GM21576 (cell line): ENCODE results near the gene C16orf74.

Experiments
- ATAC-seq: cut with Tn5 transposase; IDR thresholded peaks from one replicate; pipeline ENCODE4 v1.9.1; 2021; ENCODE audit warnings: mild to moderate bottlenecking, moderate library complexity; ENCODE audit not compliant: unreplicated experiment

Gene C16orf74

DNA sequence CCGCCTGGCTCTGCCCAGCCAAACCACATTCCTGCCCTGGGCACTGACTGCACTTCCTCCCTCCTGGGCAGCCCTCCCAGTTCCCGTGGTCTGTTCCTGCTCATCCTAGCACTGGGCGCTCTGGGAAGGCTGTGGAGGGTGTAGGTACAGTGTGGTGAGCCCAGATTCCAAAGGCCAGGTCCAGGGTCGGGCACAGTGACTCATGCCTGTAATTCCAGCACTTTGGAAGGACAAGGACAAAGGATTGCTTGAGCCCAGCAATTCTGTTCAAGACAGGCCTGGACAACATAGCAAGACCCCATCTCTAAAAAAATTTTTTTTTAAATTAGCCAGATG is 30.6 kb downstream of the C16orf74 start:
- ATAC-seq = no peak

GRCh38 chr16:85719605-85720301 is 31.1 kb downstream of the C16orf74 start:
- no peak for ATAC-seq

GRCh38 chr16:85718682-85719081 is 32.2 kb downstream of the C16orf74 start:
- ATAC-seq = no peak

- no peak for ATAC-seq
Observed at GRCh38 chr16:85718153-85718477, 32.8 kb downstream of the C16orf74 start.

DNA sequence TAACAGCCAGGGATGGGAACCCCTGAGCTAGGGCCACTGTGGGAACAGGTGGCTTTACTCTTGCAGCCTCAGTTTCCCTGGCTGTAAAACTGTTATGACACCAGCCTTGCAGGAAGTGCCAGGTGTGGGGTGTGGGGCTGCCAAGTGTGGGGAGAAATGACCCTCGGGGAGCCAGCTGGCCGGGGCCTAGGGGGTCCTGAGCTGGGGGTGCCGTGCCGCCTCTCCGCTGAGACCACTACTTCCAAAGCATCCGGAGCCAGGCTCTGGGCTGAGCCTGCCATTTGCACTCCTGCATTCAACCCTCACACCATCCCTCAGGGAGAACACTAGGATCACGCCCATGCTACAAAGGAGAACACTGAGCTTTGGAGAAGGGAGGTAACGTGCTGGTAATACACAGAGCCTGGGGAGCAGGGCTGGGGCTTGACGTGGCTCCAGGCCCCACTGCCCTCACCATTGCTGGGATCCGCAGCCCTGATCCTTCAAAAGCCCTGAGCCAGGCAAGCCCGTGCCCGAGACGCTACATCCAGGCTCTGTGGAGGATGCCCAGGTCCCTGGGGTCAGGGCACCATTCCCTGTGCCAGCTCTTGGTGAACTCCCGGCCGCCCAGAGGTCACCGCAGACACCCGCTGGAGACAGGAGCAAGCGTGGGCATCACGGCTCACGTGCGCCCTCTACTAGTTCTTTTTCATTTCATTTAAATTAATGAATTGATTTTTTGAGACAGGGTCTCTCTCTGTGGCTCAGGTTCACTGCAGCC is 33.3 kb downstream of the C16orf74 start:
- no peak for ATAC-seq

DNA sequence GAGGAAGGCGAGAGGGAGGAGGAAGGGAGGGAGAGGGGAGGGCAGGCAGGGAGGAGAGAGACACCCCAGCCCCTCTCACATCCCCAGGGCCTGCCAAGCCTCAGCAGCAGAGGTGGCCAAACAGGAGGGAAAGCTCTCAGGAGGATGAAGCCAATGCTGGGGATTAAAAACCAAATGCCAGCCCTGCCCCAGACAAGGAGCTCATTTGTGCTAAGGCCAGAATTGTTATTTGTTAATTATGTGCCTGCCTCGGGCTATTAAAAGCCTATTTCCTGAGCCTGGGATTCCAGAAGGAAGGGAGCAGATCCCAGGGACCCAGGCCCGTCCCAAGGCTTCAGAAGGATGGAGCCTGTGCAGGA is 34.2 kb downstream of the C16orf74 start:
- no peak for ATAC-seq

DNA sequence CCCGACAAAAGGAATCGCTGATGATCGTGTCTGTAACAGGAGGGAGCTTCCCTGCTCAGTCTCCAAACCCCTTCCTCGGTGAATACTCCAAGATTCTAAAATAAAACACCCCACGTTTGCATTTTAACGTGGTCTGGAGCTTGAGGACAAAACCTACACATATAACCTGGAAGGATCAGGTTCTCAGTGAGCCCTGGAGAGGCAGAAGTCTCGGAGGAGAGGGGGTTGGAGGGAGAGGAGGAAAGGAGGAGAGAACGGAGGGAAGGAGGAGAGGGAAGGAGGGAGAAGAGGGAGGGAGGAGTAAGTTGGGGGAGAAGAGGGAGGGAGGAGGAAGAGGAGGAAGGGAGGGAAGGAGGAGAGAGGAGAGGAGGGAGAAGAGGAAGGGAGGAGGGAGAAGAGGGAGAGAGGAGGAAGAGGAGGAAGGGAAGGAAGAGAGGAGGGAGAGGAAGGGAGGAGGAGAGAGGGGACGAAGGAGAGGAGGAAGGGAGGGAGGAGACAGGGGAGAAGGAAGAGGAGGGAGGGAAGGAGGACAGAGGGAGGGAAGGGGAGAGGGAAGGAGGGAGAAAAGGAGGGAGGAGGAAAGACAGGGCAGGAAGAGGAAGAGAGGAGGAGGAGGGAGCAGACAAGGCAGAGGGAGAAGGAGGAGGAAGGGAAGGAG is 34.7 kb downstream of the C16orf74 start:
- ATAC-seq = no peak

DNA sequence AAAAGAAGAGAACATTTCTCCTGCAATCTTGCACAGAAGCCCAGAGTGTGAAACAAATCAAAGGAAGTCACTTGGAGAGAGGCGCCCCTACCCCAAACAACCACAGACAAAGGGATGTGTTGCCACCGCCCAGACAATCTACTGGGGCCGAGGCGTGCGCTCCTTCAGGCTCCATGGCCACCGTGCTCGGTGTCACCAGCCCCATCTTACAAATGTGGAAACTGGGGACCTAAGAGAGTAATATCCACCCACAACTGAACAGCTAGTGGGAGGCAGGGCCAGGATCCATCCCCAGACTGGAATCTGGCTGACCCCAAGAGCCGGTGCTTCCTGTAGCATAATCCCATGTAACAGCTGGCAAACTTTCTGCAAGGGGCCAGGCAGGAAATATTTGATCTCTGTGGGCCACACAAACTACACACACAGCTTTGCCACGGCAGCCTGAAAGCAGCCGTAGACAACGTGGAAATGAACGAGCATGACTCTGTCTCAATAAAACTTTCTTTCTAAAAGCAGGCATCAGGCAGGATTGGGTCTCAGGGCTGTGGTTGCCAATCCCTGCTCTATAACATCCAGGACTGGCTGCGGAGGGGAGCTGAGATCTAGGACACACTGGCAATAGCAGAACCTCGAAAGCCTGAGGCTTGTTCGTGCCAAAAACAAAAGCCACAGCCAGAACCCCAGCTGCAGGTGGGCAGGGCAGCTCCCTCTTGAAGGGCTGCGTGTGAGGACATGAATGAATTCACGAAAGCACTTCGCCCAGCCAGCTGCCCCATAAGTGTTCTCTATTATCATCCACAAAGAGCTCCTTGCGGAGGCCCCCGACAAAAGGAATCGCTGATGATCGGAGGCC is 35.5 kb downstream of the C16orf74 start:
- ATAC-seq = no peak

- no peak for ATAC-seq
Observed at GRCh38 chr16:85712801-85713200, 38.1 kb downstream of the C16orf74 start.

DNA sequence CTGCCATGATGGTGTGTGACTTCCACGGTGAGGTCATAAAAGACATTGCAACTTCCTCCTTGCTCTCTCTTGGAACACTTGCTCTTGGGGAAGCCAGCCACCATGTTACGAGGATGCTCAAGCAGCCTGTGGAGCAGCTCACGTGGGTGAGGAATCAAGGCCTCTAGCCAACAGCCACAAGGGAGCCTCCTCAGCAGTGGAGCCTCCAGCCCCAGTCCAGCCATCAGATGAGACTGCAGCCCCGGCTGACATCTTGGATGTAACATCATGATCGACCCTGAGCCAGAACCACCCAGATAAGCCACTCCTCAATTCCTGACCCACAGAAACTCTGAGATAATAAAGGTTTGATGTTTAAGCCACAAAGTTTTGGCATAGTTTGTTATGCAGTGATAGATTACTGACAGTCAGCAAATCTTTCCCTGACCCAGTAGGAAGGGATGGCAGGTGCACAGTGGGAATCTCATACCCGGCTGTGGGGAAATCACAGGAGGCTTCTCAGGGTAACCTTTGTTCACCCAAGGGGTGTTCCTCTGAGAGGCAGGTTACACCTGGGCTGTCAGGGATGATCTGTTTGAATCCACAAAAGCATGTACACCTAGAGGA is 38.8 kb downstream of the C16orf74 start:
- no peak for ATAC-seq

- no peak for ATAC-seq
Observed at GRCh38 chr16:85710732-85711131, 40.2 kb downstream of the C16orf74 start.

DNA sequence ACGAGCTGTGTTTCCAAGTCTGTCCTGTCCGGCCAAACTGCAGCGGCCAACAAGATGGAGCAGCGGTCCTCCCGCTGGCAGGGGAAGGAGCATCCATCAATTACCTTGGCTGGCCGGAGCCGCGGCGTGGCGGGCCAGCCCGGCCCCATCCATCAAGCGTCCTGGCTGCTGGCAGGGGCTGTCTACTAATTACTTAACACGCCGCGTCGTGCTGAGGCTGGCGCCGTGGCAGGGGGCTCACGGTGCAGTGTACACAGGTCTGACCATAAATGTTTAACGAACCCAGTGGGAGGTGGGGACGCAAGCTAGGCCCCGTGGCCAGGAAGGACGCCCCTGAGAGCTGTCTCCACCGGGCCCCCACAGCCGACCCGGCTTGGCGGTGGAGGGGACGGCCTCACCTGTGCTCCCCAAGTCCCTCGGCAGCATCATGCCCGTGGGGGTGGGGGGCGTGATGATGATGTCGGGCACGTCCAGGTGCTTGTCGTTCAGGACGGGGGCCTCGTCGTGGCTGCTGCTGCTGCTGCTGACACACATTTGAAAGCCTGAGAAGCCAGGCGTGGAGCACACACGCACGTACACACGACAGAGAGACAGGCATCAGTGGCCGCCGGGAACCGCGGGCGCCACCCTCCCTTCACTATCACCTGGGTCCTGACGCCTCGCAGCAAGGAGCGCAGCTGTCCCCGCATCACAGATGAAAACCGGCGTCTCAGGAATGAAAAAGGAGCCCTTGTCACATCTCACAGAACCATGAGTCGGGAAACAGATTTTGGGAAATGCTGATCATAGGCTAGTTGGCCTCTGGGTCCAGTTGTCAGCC is 40.9 kb downstream of the C16orf74 start:
- ATAC-seq = no peak

DNA sequence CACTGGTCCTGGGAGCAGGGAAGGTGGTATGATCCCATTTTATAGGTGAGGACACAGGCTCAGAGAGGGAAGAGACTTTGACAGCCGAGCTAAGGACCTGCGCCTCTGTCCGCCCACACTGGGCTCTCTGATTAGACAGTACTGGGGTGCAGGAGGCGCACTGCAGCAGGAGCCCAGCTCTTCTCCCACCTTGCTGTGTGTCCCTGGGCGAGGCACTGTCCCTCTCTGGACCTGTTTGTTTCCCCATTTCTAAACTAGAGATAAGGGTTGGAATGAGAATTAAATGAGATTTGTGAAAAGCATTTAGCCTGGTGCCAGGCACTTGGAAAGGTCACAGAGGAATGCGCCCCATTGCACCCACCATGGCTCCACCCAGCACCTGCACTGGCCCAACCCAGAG is 42.6 kb downstream of the C16orf74 start:
- no peak for ATAC-seq

DNA sequence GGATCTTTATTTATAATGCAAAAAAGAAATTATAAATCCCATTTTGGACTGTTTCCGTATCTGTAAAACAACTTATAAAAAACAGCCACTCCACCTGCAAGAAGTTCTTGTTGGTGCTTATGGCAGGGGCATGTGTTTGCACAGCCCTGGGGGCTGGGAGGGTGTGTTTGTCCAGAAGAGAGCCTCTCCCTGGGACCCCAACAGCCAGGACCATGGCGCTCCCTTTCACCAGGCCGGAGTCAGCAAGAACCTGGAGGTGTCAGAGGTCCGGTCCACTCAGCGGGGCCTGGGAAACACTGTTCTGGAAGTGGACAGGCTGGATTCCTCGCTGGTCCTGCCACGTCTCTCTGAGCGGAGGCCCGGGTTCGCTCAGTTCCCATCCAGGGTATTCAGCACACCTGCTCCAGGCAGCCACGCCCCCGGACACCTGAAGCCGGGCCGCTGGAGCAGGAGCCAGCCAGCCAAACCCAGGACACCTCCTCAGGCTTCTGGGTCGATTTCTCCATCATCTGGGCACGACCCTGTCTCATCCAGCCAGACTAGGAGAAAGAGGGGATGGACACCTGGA is 43.3 kb downstream of the C16orf74 start:
- ATAC-seq = no peak

DNA sequence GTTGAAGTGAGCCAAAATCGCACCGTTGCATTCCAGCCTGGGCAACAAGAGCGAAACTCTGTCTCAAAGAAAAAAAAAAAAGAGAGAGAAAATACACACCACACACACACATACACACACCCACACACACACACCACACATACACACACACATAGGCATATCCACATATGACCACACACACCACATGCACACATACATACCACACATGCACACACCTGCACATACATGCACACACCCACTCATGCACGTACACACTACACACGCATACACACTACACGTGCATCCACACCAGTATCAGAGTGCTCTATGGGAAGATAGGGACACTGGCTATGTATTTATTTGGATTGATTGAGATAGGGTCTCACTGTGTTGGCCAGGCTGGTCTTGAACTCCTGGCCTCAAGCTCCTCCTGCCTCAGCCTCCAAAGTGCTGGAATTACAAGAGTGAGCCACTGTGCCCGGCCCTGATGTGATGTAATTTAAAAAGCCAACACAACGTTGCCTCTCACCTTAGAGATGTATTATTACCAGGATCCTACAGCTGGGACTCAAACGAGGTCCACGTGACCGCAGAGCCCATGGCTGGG is 44.4 kb downstream of the C16orf74 start:
- ATAC-seq = no peak

DNA sequence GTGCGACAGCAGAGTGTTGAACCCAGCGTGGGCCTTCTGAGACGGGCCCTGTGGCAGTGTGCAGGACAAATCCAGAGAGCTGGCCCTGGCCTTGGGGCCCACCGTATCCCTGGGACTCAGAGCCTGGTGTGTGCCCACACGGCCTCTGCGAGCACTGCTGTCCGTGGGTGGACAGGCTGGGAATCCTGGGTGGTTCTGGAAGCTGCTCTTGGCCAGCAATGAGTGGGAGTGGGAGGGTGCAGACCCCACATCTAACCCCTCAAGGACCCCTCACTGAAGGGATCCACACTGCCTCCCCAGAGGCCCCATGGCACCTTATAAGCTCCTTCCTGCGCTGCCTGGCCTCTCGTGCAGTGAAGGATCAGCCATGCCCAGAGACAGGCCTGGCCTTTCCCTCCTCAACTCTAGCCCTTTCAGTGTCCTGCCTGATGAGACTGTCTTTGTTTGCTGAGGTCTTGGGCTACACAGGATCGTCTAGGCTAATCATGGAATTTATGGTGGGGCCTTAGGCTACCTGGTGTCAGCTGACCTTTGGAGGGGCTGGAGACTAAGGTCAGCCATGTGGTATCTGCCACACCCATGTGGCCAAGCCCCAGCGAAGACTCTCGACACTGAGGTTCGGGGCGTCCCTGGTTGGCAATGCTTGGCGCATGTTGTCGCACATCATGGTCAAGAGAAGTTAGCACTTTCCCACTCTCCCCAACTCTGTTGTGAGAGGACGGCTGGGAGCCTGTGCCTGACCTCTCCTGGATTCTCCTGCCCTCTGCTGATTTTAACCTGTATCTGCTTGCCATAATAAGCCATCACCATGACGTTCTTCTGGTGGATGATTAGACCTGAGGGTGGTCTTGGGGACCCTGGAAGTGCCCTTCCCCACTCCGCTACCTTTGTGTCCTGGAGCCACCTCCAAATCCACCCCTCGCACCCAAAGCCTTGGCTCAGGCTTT is 45.7 kb downstream of the C16orf74 start:
- no peak for ATAC-seq

DNA sequence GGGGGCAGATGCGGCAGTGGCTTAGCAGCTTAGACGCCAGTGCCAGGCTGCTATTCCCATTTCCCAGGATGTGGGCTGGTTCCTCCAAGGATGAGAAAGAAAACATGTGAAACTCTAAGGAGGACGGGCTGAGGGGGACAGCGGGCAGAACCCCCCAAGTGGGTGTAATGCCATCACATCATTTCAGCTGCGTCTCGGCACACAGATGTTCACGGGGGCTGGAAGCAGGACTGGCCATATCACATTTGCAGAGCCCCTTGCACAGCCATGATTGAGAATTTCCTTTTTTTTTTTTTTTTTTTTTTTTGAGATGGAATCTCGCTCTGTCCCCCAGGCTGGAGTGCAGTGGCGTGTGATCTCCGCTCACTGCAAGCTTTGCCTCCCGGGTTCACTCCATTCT is 46.9 kb downstream of the C16orf74 start:
- ATAC-seq = no peak

DNA sequence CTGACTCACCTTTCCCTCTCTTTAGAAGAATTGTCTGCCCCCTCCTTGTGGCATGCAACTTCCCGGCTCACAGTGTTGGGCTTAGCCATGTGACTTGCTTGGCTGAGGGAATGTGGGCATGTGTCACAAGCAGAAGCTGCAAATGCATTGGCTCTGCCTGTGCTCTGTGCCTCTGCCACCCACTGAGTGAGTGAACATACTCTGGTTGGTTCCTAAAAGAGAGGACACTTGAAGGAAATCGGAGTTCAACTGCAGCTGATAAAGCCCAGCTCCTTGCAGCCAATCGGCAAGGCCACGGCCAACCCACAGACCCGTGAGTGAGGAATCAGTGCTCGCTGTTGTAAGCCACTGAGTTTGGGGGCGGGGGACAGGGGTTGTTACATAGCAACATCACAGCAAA is 51.3 kb downstream of the C16orf74 start:
- no peak for ATAC-seq
